CD8-positive, alpha-beta memory T cell (primary cell): ENCODE measurements around the gene DERL2. TPM values are rescaled to one million over a fixed set of nuclear protein-coding genes. Genes with fewer than 3 reads are reported as not detected.
"Not testable (repeated sequence)": the region's sequence is repeated elsewhere in the genome, so short reads cannot be mapped to it uniquely, and the experiment has no call there.

Experiments
- CTCF ChIA-PET: fragments of 350-600 bp; sonication (Branson Sonifier 250); formaldehyde crosslinking; loops from one replicate; lab custom pipeline; 2021; ENCODE audit warnings: antibody characterized with exemption; lab: Charles Lee
- POLR2A ChIA-PET: fragments of 350-600 bp; sonication (Branson Sonifier 250); formaldehyde crosslinking; loops from one replicate; lab custom pipeline; 2021; ENCODE audit warnings: antibody characterized with exemption; lab: Charles Lee
- DNase-seq, 5 donors: peaks; one replicate each; pipeline versions ENCODE4 v3.0.0 to v3.0.0-alpha.2; 2020 to 2022; ENCODE audit warnings: mixed read lengths in 1 of 5
- H3K27ac ChIP-seq: one replicate; pipeline ENCODE4 v1.7.0; 2013; ENCODE audit warnings: low read depth, mild to moderate bottlenecking, low read length, moderate library complexity
- H3K27me3 ChIP-seq: 2 replicates; pipeline ENCODE4 v1.7.0; 2013; ENCODE audit warnings: low read length, mild to moderate bottlenecking; ENCODE audit not compliant: insufficient read depth, poor library complexity, severe bottlenecking
- H3K36me3 ChIP-seq: 2 replicates; pipeline ENCODE4 v1.7.0; 2013; ENCODE audit warnings: mild to moderate bottlenecking, low read length, moderate library complexity; ENCODE audit not compliant: insufficient read depth
- H3K4me1 ChIP-seq: 2 replicates; pipeline ENCODE4 v1.7.0; 2013; ENCODE audit warnings: mild to moderate bottlenecking, low read length, moderate library complexity; ENCODE audit not compliant: insufficient read depth
- H3K4me3 ChIP-seq: 2 replicates; pipeline ENCODE4 v1.7.0; 2013; ENCODE audit warnings: mild to moderate bottlenecking, low read length
- H3K9me3 ChIP-seq: 2 replicates; pipeline ENCODE4 v1.7.0; 2013; ENCODE audit warnings: mild to moderate bottlenecking, low read length
- H3K27ac Mint-ChIP-seq, 8 donors: one replicate each; pipeline ENCODE4 v1.8.0; 2020 to 2021; ENCODE audit warnings: mixed read lengths in 8 of 8, mild to moderate bottlenecking in 6 of 8, inconsistent platforms in 3 of 8, moderate library complexity in 3 of 8
- H3K27me3 Mint-ChIP-seq, 2 donors: one replicate each; pipeline ENCODE4 v1.8.0; 2020 to 2021; ENCODE audit warnings: mixed read lengths in 2 of 2, mild to moderate bottlenecking in 1 of 2, moderate library complexity in 1 of 2
- H3K36me3 Mint-ChIP-seq, 3 donors: one replicate each; pipeline ENCODE4 v1.8.0; 2020 to 2021; ENCODE audit warnings: mixed read lengths in 3 of 3, inconsistent platforms in 1 of 3, mild to moderate bottlenecking in 1 of 3
- H3K4me1 Mint-ChIP-seq, 3 donors: one replicate each; pipeline ENCODE4 v1.8.0; 2020 to 2021; ENCODE audit warnings: mixed read lengths in 3 of 3, inconsistent platforms in 1 of 3, mild to moderate bottlenecking in 1 of 3
- H3K4me3 Mint-ChIP-seq, 7 donors: one replicate each; pipeline ENCODE4 v1.8.0; 2020 to 2021; ENCODE audit warnings: mixed read lengths in 7 of 7, mild to moderate bottlenecking in 6 of 7, moderate library complexity in 4 of 7, inconsistent platforms in 2 of 7
- H3K9me3 Mint-ChIP-seq, 5 donors: one replicate each; pipeline ENCODE4 v1.8.0; 2020 to 2022; ENCODE audit warnings: mixed read lengths in 5 of 5, mild to moderate bottlenecking in 3 of 5, moderate library complexity in 2 of 5, inconsistent platforms in 1 of 5
- polyA plus RNA-seq: library from polyadenylated mRNA; unstranded; fragments of 300-500 nt; fragmentation: Illumina TruSeq; gene quantifications from one replicate; pipeline ENCODE4 v1.2.3, GENCODE V29; 2021
- total RNA-seq, 2 experiments: library from RNA; stranded (reverse); gene quantifications; one replicate each; pipeline ENCODE4 v1.2.3, GENCODE V29; 2021

DERL2 gene
- total and polyA plus RNA-seq, 3 experiments from 2014 or later = 89.8 to 98.3 (median 92.0) TPM

GRCh38 chr17:5431949-5432556 is 53.9 kb downstream of the DERL2 start:
- ChIA-PET POLR2A (interaction anchor here (0.6 kb wide), 1 partner anchor 149 kb away, joined by 3 read pairs; no protein-coding TSS in a partner anchor), CTCF (no interaction called here)
- Mint-ChIP-seq H3K9me3 (no peaks in the 10 kb centered on the region), H3K27ac (peak overlapping the region in 2 of 8 donors; percentile 22 to 26), H3K4me3 (no peak overlapping the region), H3K36me3 (peaks cover 4 to 89% (median 26%) of the 10 kb centered on the region in 3 donors), H3K4me1 (peaks cover 11 to 18% (median 13%) of the 10 kb centered on the region in 3 donors), H3K27me3 (no peaks in the 10 kb centered on the region)
- Histone ChIP-seq H3K27me3 (no peaks in the 10 kb centered on the region), H3K4me3 (no peak overlapping the region), H3K9me3 (no peaks in the 10 kb centered on the region), H3K4me1 (peaks cover 6% of the 10 kb centered on the region), H3K36me3 (peaks cover 59% of the 10 kb centered on the region), H3K27ac (no peak overlapping the region)
- DNase-seq = no peak

GRCh38 chr17:5431234-5431633 is 54.7 kb downstream of the DERL2 start:
- peaks cover 61% of the 10 kb centered on the region for H3K36me3 ChIP-seq
- H3K27me3 Mint-ChIP-seq, H3K4me1 ChIP-seq, H3K4me3 Mint-ChIP-seq, H3K4me1 Mint-ChIP-seq, H3K9me3 Mint-ChIP-seq, CTCF ChIA-PET, H3K27ac ChIP-seq, H3K27me3 ChIP-seq, DNase-seq, H3K9me3 ChIP-seq, H3K4me3 ChIP-seq: not testable (repeated sequence)
- peak overlapping the region in 4 of 8 donors; percentile 15 to 91 (median 34) for H3K27ac Mint-ChIP-seq
- peaks cover 4 to 86% (median 23%) of the 10 kb centered on the region in 3 donors for H3K36me3 Mint-ChIP-seq
- POLR2A ChIA-PET = interaction anchor here (1.0 kb wide), 1 partner anchor 11 kb away, joined by 3 read pairs; the partner anchor contains the start of genes NUP88 and RPAIN

- Mint-ChIP-seq H3K27ac (peak overlapping the region in 4 of 8 donors; percentile 1 to 91 (median 32)), H3K9me3 (no peaks in the 10 kb centered on the region), H3K4me3 (no peak overlapping the region), H3K4me1 (peaks cover 0 to 6% (median 4%) of the 10 kb centered on the region in 3 donors), H3K27me3 (no peaks in the 10 kb centered on the region), H3K36me3 (peaks cover 4 to 89% (median 25%) of the 10 kb centered on the region in 3 donors)
- CTCF ChIA-PET = interaction anchor here (0.7 kb wide), 1 partner anchor 8 kb away, joined by 3 read pairs; the partner anchor contains the start of gene C1QBP
- H3K4me1 ChIP-seq = no peaks in the 10 kb centered on the region
- H3K9me3 ChIP-seq = no peaks in the 10 kb centered on the region
- POLR2A ChIA-PET = interaction anchor here (1.0 kb wide), 1 partner anchor 11 kb away, joined by 3 read pairs; the partner anchor contains the start of genes NUP88 and RPAIN
- H3K27me3 ChIP-seq = no peaks in the 10 kb centered on the region
- H3K4me3 ChIP-seq = no peak overlapping the region
- H3K27ac ChIP-seq = no peak overlapping the region
- no peak for DNase-seq
- H3K36me3 ChIP-seq = peaks cover 68% of the 10 kb centered on the region
Observed at GRCh38 chr17:5430413-5430999, 55.5 kb downstream of the DERL2 start.

DNA sequence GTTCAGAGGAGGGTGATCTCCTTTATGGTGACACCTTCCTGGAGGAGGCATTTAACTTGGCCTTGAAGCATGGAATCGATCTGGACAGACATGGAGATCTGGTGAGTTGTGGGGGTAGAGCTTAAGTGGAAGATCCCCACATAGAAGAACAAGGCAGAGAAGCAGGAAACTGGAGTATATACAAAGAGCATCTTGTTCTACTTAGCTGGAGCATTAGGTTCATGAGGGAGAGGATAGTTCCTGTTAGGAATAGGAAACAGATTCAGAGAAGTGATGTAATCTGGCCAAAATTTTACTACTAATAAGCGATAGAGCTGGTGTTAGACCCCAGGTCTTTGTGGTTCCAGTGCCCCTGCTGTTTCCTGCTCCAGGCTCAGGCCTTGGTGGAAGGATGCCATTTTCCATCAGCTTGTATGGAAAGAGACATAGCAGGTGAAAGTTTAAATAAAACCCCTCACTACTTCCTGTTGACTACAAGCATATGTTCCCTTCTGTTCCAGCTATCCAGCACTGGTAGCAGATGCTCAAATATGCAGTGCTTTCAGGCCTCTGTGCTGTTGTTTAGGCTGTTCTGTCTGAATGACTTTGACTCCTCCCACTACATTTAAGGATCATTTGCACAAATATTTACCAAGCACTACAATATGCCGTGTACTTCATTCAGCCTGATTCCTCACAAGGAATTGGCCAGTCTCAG is 56.6 kb downstream of the DERL2 start:
- Mint-ChIP-seq H3K27me3 (no peaks in the 10 kb centered on the region), H3K4me3 (no peak overlapping the region), H3K27ac (peak overlapping the region in 5 of 8 donors; percentile 2 to 91 (median 44)), H3K4me1 (peaks cover 0 to 5% (median 3%) of the 10 kb centered on the region in 3 donors), H3K9me3 (no peaks in the 10 kb centered on the region), H3K36me3 (peaks cover 4 to 90% (median 28%) of the 10 kb centered on the region in 3 donors)
- DNase-seq = no peak
- Histone ChIP-seq H3K27me3 (no peaks in the 10 kb centered on the region), H3K9me3 (no peaks in the 10 kb centered on the region), H3K4me3 (no peak overlapping the region), H3K4me1 (no peaks in the 10 kb centered on the region), H3K27ac (no peak overlapping the region), H3K36me3 (peaks cover 62% of the 10 kb centered on the region)
- POLR2A ChIA-PET = interaction anchor here (0.5 kb wide), 1 partner anchor 118 kb away, joined by 4 read pairs; no protein-coding TSS in a partner anchor
- CTCF ChIA-PET = interaction anchor here (4.4 kb wide), 1 partner anchor 10 kb away, joined by 19 read pairs; the partner anchor contains the start of gene C1QBP

DNA sequence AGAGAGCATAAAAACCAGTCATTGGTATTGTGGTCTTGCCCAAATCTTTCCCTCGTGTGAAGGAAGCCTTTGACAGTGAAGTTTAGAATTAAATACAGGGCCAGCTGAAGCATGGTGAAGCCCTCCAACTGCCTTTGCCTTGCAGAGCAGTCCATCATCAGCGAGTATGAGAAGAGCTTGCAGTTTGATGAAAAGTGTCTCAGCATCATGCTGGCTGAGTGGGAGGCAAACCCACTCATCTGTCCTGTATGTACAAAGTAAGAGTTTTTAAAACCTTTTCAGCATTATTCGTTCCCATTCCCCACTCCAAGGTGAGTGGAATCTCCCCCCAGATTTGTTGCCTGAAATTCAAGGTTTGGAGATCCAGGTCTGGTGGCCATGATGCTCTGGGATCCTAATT is 60.2 kb downstream of the DERL2 start:
- no peaks in the 10 kb centered on the region for H3K27me3 ChIP-seq
- H3K9me3 ChIP-seq = no peaks in the 10 kb centered on the region
- peaks cover 15% of the 10 kb centered on the region for H3K4me1 ChIP-seq
- DNase-seq = no peak
- H3K36me3 ChIP-seq = peaks cover 50% of the 10 kb centered on the region
- Mint-ChIP-seq H3K9me3 (no peaks in the 10 kb centered on the region), H3K36me3 (peaks cover 4 to 88% (median 18%) of the 10 kb centered on the region in 3 donors), H3K4me3 (no peak overlapping the region), H3K27ac (peak overlapping the region in 1 of 8 donors; percentile 50), H3K4me1 (peaks cover 14 to 28% (median 23%) of the 10 kb centered on the region in 3 donors), H3K27me3 (no peaks in the 10 kb centered on the region)
- ChIA-PET CTCF (interaction anchor here (1.2 to 4.4 kb wide), 2 partner anchors 10 to 13 kb away, joined by 3 to 19 read pairs; partner anchors contain the start of gene C1QBP), POLR2A (no interaction called here)
- no peak overlapping the region for H3K4me3 ChIP-seq
- H3K27ac ChIP-seq = no peak overlapping the region

GRCh38 chr17:5424909-5425308 is 61.1 kb downstream of the DERL2 start:
- no peak overlapping the region for H3K27ac ChIP-seq
- peaks cover 4 to 90% (median 18%) of the 10 kb centered on the region in 3 donors for H3K36me3 Mint-ChIP-seq
- CTCF ChIA-PET = no interaction called here

DNA sequence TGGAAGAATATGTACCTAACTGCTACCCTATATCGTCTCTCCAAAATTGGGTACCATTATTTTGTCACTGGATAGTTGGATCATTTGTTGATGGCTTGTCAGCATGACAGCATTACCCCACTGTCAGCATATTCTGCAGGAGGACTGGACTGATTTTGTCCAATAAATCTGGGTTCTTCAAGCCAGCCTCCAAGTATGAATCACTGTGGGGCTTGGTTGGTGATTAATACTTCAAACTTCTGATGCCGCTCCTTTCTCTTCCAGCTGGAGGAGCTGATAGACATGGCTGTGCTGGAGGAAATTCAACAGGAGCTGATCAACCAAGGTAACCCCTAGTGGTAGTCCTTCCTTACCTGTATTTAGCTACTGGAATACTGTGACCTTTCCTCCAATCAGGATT is 63.5 kb downstream of the DERL2 start:
- no peak overlapping the region for H3K4me3 ChIP-seq
- no peak overlapping the region for H3K27ac ChIP-seq
- CTCF ChIA-PET = interaction anchor here (1.3 kb wide), 1 partner anchor 17 kb away, joined by 8 read pairs; the partner anchor contains the start of gene C1QBP
- peaks cover 0 to 4% of the 10 kb centered on the region in 2 donors for H3K27me3 Mint-ChIP-seq
- POLR2A ChIA-PET = no interaction called here
- H3K4me1 ChIP-seq = peaks cover 29% of the 10 kb centered on the region
- H3K36me3 Mint-ChIP-seq = peaks cover 0 to 83% (median 7%) of the 10 kb centered on the region in 3 donors
- H3K27ac Mint-ChIP-seq = peak overlapping the region in 2 of 8 donors; percentile 36 to 96
- H3K36me3 ChIP-seq = peaks cover 28% of the 10 kb centered on the region
- H3K9me3 ChIP-seq = no peaks in the 10 kb centered on the region
- H3K27me3 ChIP-seq = no peaks in the 10 kb centered on the region
- no peak for DNase-seq
- no peaks in the 10 kb centered on the region for H3K9me3 Mint-ChIP-seq
- H3K4me3 Mint-ChIP-seq = peak overlapping the region in 1 of 7 donors; percentile 69
- peaks cover 26 to 51% (median 38%) of the 10 kb centered on the region in 3 donors for H3K4me1 Mint-ChIP-seq

More at GRCh38 chr17:5424909-5425308, 61.1 kb downstream of the DERL2 start:
- no peaks in the 10 kb centered on the region for H3K9me3 Mint-ChIP-seq
- no peak overlapping the region for H3K4me3 Mint-ChIP-seq
- H3K27ac Mint-ChIP-seq = no peak overlapping the region
- no peak for DNase-seq
- H3K36me3 ChIP-seq = peaks cover 50% of the 10 kb centered on the region
- H3K27me3 ChIP-seq = no peaks in the 10 kb centered on the region
- peaks cover 19 to 34% (median 30%) of the 10 kb centered on the region in 3 donors for H3K4me1 Mint-ChIP-seq
- no peak overlapping the region for H3K4me3 ChIP-seq
- POLR2A ChIA-PET = interaction anchor here (1.6 kb wide), 1 partner anchor 11 kb away, joined by 5 read pairs; no protein-coding TSS in a partner anchor
- H3K27me3 Mint-ChIP-seq = no peaks in the 10 kb centered on the region
- H3K9me3 ChIP-seq = no peaks in the 10 kb centered on the region
- peaks cover 18% of the 10 kb centered on the region for H3K4me1 ChIP-seq
